ENCODE measurements around the gene OR10W1.

Gene OR10W1

DNA sequence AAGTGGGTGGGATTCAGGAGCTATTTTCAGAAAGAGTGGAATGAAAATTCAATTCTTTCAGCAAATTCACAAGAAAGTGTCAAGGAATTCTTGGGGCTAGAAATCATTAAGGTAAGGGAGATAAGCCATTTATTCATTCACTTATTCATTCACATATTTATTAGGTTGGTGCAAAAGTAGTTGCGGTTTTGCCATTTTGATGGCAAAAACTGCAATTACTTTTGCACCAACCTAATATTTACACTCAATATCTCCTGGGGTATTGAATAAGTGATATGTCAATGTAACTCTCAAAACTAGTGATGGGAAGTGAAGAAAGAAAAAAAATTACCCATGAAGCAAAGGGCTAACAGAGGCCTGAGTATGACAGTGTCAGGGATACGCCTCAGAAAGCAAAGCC lies at the start of gene OR10W1:
TSS of gene OR10W1 (minus strand) at position 119 of the 400 bp plus-strand sequence. CDS start 402 bp downstream, outside the sequence.
- DNase-seq (ENCODE audit: low spot score): no peak

GRCh38 chr11:58316142-58316541 lies 48.1 kb upstream of the OR10W1 start:
- DNase-seq (ENCODE audit: low spot score): no peak

- no peak for DNase-seq (ENCODE audit: low spot score)
Measured at GRCh38 chr11:58301576-58301975, 33.5 kb upstream of the OR10W1 start.

DNA sequence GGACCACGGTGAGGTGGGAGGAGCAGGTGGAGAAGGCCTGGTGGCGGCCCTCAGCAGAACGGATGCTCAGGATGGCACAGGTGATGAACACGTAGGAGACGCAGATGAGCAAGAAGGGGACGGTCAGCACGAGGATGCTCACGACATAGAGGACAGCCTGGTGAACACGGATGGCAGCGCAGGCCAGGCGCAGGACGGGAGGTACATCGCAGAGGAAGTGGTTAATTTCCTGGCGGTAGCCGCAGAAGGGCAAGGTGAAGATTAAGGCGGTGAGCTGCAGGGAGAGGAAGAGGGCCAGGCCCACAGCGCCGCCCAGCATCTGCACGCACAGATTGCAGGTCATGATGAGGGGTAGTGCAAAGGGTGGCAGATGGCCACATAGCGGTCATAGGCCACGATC lies 24.0 kb upstream of the OR10W1 start:
- DNase-seq (ENCODE audit: low spot score): no peak

DNA sequence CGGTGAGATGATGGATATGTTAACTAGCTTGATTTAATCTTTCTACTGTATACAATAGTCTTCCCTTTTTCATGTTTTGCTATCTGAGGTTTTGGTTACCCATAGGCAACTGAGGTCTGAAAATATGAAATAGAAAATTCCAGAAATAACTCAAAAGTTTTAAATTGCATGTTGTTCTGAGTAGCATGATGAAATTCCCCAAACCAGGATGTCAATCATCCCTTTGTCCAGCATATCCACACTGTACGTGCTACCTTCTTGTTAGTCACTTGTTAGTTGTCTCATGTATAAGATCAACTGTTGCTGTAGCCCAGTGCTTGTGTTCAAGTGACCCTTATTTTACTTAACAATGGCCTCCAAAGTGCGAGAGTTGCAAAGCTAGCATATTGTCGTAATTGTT lies 21.2 kb upstream of the OR10W1 start:
- no peak for DNase-seq (ENCODE audit: low spot score)

- no peak for DNase-seq (ENCODE audit: low spot score)
Measured at GRCh38 chr11:58286249-58286648, 18.2 kb upstream of the OR10W1 start.

GRCh38 chr11:58285483-58286040 lies 17.5 kb upstream of the OR10W1 start:
- DNase-seq (ENCODE audit: low spot score): no peak

- no peak for DNase-seq (ENCODE audit: low spot score)
Measured at GRCh38 chr11:58276151-58276550, 8.1 kb upstream of the OR10W1 start.

- no peak for DNase-seq (ENCODE audit: low spot score)
Measured at GRCh38 chr11:58275002-58275401, 6.9 kb upstream of the OR10W1 start.

DNA sequence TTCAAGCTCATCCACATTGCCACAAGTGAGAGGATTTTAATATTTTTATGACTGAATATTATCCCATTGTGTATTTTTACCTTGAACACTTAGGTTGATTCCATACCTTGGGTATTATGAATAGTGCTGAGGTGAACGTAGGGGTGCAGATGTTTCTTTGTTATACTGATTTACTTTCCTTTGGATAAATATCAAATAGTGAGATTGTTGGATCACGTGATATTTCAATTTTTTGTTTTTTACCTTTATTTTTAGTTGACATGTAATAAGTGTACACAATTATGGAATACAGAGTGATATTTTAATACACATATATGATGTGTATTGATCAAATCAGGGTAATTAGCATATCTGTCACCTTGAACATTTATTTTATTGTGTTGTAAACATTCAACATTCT lies 8.1 kb downstream of the OR10W1 start:
- DNase-seq (ENCODE audit: low spot score): no peak

DNA sequence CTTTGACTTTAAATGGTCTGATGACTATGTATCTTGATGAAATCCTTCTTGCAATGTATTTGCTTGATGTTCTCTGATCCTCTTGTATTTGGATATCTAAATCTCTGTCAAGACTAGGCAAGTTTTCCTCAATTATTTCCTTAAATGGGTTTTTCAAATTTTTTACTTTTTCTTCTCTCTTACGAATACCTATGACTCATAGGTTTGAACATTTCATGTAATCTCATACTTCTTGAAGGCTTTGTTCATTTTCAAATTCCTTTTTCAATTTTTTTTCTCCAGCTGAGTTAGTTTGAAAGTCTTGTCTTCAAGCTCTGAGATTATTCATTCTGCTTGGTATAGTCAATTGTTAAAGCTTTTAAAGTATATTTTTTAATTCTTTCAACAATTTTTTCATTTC lies 13.1 kb downstream of the OR10W1 start:
- no peak for DNase-seq (ENCODE audit: low spot score)

DNA sequence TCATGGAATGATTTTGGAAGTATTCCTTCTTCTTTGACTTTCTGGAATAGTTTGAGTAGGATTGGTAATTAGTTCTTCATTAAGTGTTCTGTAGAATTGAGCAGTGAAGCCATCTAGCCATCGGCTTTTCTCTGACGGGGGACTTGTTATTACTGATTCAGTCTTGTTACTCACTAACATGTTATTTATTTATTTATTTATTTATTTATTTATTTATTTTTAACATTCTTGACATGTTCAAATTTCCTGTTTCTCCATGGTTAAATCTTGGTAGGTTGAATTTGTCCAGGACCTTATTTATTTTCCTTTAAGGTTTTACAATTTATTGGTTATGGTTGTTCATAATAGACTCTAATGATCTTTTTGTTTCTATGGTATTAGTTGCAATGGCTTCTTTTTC lies 24.1 kb downstream of the OR10W1 start:
- DNase-seq (ENCODE audit: low spot score): no peak

DNA sequence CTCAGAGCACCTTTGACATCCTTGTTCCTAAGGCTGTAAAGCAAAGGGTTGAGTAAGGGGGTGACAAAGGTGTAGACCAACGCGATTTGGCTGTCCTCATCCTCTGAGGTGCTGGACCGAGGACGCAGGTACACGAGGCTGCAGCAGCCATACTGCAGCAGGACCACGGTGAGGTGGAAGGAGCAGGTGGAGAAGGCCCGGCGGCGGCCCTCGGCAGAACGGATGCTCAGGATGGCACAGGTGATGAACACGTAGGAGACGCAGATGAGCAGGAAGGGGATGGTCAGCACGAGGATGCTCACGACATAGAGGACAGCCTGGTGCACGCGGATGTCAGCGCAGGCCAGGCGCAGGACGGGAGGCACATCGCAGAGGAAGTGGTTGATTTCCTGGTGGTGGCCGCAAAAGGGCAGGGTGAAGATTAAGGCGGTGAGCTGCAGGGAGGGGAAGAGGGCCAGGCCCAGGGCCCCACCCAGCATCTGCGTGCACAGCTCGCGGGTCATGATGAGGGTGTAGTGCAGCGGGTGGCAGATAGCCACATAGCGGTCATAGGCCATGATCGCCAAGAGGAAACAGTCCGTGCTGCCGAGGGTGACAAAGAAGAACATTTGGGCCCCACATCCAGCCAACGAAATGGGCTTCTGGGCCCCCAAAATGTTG lies 40.0 kb downstream of the OR10W1 start:
- no peak for DNase-seq (ENCODE audit: low spot score)

DNA sequence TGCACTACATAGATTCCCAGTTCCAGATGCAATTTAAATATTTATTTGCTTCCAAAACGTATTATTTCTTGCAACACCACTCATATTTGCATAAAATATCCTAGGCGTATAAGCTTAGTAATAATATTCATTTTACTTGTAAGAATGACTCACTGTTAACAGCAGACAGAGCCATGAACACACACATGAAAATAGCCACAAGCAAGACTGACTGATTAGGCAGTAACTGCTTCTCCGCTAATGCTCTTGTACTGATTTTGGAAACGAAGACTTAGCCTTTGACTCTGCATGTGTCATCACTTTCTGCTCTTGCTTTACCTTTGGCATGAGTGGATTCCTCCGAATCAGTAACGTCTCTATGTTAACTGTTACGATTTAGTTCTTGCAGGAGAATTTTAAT lies 45.3 kb downstream of the OR10W1 start:
- DNase-seq (ENCODE audit: low spot score): no peak

All from globus pallidus (tissue), 1 donor.